Ectodermal cell (in vitro differentiated cells): ENCODE results near the gene PRMT9.

Experiments
- H3K27ac ChIP-seq: 2 replicates; pipeline ENCODE4 v1.7.0; 2013; ENCODE audit warnings: mild to moderate bottlenecking, low read depth, low read length; ENCODE audit not compliant: insufficient read depth, poor library complexity, severe bottlenecking
- H3K27me3 ChIP-seq: 2 replicates; pipeline ENCODE4 v1.7.0; 2013; ENCODE audit warnings: mild to moderate bottlenecking, low read length; ENCODE audit not compliant: insufficient read depth, control insufficient read depth, poor library complexity, severe bottlenecking
- H3K36me3 ChIP-seq: one replicate; pipeline ENCODE4 v1.7.0; 2013; ENCODE audit warnings: low read length; ENCODE audit not compliant: control insufficient read depth, insufficient read depth
- H3K4me1 ChIP-seq: one replicate; pipeline ENCODE4 v1.7.0; 2013; ENCODE audit warnings: low read length; ENCODE audit not compliant: control insufficient read depth, insufficient read depth
- H3K4me3 ChIP-seq: 2 replicates; pipeline ENCODE4 v1.7.0; 2013; ENCODE audit warnings: low read depth, low read length, control low read depth; ENCODE audit not compliant: insufficient read depth
- H3K9me3 ChIP-seq: 2 replicates; pipeline ENCODE4 v1.7.0; 2013; ENCODE audit warnings: mild to moderate bottlenecking, low read length, moderate library complexity; ENCODE audit not compliant: control insufficient read depth
- WGBS, 2 experiments: methylation state at CpG; one replicate each; pipeline ENCODE4 v1.1.7; 2013; ENCODE audit warnings: missing lambda C conversion rate in 2 of 2; 5-methylcytosine and 5-hydroxymethylcytosine counted together

The PRMT9 gene

GRCh38 chr4:147714575-147715401 is 30.8 kb upstream of the PRMT9 start:
- H3K27me3 ChIP-seq, result peaks cover 23% of the 10 kb centered on the region
- H3K27ac ChIP-seq, result no peak overlapping the region
- H3K4me3 ChIP-seq, result no peak overlapping the region
- WGBS, 2 experiments, result 92 to 98% methylated on average over 7 to 8 of the region's 8 CpGs
- H3K36me3 ChIP-seq, result no peaks in the 10 kb centered on the region
- no peaks in the 10 kb centered on the region for H3K9me3 ChIP-seq
- no peaks in the 10 kb centered on the region for H3K4me1 ChIP-seq

- no peak overlapping the region for H3K4me3 ChIP-seq
- WGBS, 2 experiments, result 85 to 95% methylated on average over 4 to 5 of the region's 5 CpGs
- no peaks in the 10 kb centered on the region for H3K27me3 ChIP-seq
- no peak overlapping the region for H3K27ac ChIP-seq
- H3K4me1 ChIP-seq, result no peaks in the 10 kb centered on the region
- H3K36me3 ChIP-seq, result no peaks in the 10 kb centered on the region
- H3K9me3 ChIP-seq, result no peaks in the 10 kb centered on the region
These were observed 26.0 kb upstream of the PRMT9 start for GRCh38 chr4:147709999-147710398.

- Histone ChIP-seq H3K27me3 (no peaks in the 10 kb centered on the region), H3K4me3 (no peak overlapping the region), H3K4me1 (no peaks in the 10 kb centered on the region), H3K27ac (no peak overlapping the region), H3K9me3 (no peaks in the 10 kb centered on the region), H3K36me3 (no peaks in the 10 kb centered on the region)
- 72 to 79% methylated on average over 6 to 7 of the region's 7 CpGs for WGBS, 2 experiments
These were observed 24.1 kb upstream of the PRMT9 start for GRCh38 chr4:147707892-147708672.

- Histone ChIP-seq H3K36me3 (no peaks in the 10 kb centered on the region), H3K27ac (no peak overlapping the region), H3K4me3 (no peak overlapping the region), H3K4me1 (no peaks in the 10 kb centered on the region), H3K9me3 (no peaks in the 10 kb centered on the region), H3K27me3 (no peaks in the 10 kb centered on the region)
- WGBS, 2 experiments, result 89% methylated on average over 1 of the region's 1 CpG; no CpG with 5 or more reads in 1 of the 2 experiments
These were observed 20.9 kb upstream of the PRMT9 start for GRCh38 chr4:147704846-147705245.

- no peaks in the 10 kb centered on the region for H3K27me3 ChIP-seq
- H3K9me3 ChIP-seq, result no peaks in the 10 kb centered on the region
- no peaks in the 10 kb centered on the region for H3K36me3 ChIP-seq
- no peak overlapping the region for H3K4me3 ChIP-seq
- WGBS, 2 experiments, result 89 to 93% methylated on average over 1 of the region's 1 CpG
- no peaks in the 10 kb centered on the region for H3K4me1 ChIP-seq
- H3K27ac ChIP-seq, result no peak overlapping the region
These were observed 12.9 kb upstream of the PRMT9 start for GRCh38 chr4:147696866-147697265.

GRCh38 chr4:147693218-147693617 is 9.3 kb upstream of the PRMT9 start:
- WGBS, 2 experiments, result 94 to 96% methylated on average over 2 to 3 of the region's 3 CpGs
- Histone ChIP-seq H3K9me3 (no peaks in the 10 kb centered on the region), H3K4me1 (no peaks in the 10 kb centered on the region), H3K36me3 (no peaks in the 10 kb centered on the region), H3K27me3 (no peaks in the 10 kb centered on the region), H3K27ac (no peak overlapping the region), H3K4me3 (no peak overlapping the region)

- H3K4me1 ChIP-seq, result no peaks in the 10 kb centered on the region
- H3K27ac ChIP-seq, result no peak overlapping the region
- WGBS, 2 experiments, result 84 to 100% methylated on average over 2 of the region's 2 CpGs
- no peaks in the 10 kb centered on the region for H3K27me3 ChIP-seq
- H3K4me3 ChIP-seq, result no peak overlapping the region
- H3K9me3 ChIP-seq, result no peaks in the 10 kb centered on the region
- H3K36me3 ChIP-seq, result no peaks in the 10 kb centered on the region
These were observed 7.9 kb upstream of the PRMT9 start for GRCh38 chr4:147691820-147692219.

- WGBS, 2 experiments, result 90 to 93% methylated on average over 4 of the region's 4 CpGs
- no peaks in the 10 kb centered on the region for H3K36me3 ChIP-seq
- no peak overlapping the region for H3K4me3 ChIP-seq
These were observed 5.1 kb upstream of the PRMT9 start for GRCh38 chr4:147689067-147689466.

GRCh38 chr4:147683188-147683591 is 773 bp downstream of the PRMT9 start:
- no peaks in the 10 kb centered on the region for H3K36me3 ChIP-seq
- no peaks in the 10 kb centered on the region for H3K4me1 ChIP-seq
- H3K27me3 ChIP-seq, result no peaks in the 10 kb centered on the region
- no peaks in the 10 kb centered on the region for H3K9me3 ChIP-seq
- no peak overlapping the region for H3K27ac ChIP-seq
- peak overlapping the region; percentile 90 for H3K4me3 ChIP-seq
- WGBS, 2 experiments, result 21 to 24% methylated on average over 10 of the region's 10 CpGs

More at GRCh38 chr4:147689067-147689466, 5.1 kb upstream of the PRMT9 start:
- Histone ChIP-seq H3K27me3 (no peaks in the 10 kb centered on the region), H3K9me3 (no peaks in the 10 kb centered on the region), H3K27ac (no peak overlapping the region), H3K4me1 (no peaks in the 10 kb centered on the region)

- no peak overlapping the region for H3K27ac ChIP-seq
- no peaks in the 10 kb centered on the region for H3K27me3 ChIP-seq
- H3K9me3 ChIP-seq, result no peaks in the 10 kb centered on the region
- 86 to 92% methylated on average over 3 of the region's 3 CpGs for WGBS, 2 experiments
- peak overlapping the region; percentile 90 for H3K4me3 ChIP-seq
- no peaks in the 10 kb centered on the region for H3K36me3 ChIP-seq
- no peaks in the 10 kb centered on the region for H3K4me1 ChIP-seq
These were observed 1.2 kb downstream of the PRMT9 start for GRCh38 chr4:147682755-147683154.
